ENCODE data around the gene CNOT3.
"Not testable (repeated sequence)": the region's sequence is repeated elsewhere in the genome, so short reads cannot be mapped to it uniquely, and the experiment has no call there.

CNOT3 gene

DNA sequence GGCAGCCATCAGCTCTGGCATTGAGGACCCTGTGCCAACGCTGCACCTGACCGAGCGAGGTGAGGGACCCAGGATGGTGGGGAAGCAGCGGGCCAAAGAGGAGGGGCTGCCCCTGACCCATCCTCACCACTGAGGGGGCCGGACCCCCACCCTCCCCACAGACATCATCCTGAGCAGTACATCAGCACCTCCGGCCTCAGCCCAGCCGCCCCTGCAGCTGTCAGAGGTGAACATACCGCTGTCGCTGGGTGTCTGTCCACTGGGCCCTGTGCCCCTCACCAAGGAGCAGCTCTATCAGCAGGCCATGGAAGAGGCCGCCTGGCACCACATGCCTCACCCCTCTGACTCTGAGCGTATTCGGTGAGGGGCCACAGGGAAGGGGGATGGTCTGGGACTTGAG lies 14.7 kb downstream of the CNOT3 start:
- no peak for DNase-seq

GRCh38 chr19:54152878-54153524 lies 15.4 kb downstream of the CNOT3 start:
- DNase-seq = no peak

DNA sequence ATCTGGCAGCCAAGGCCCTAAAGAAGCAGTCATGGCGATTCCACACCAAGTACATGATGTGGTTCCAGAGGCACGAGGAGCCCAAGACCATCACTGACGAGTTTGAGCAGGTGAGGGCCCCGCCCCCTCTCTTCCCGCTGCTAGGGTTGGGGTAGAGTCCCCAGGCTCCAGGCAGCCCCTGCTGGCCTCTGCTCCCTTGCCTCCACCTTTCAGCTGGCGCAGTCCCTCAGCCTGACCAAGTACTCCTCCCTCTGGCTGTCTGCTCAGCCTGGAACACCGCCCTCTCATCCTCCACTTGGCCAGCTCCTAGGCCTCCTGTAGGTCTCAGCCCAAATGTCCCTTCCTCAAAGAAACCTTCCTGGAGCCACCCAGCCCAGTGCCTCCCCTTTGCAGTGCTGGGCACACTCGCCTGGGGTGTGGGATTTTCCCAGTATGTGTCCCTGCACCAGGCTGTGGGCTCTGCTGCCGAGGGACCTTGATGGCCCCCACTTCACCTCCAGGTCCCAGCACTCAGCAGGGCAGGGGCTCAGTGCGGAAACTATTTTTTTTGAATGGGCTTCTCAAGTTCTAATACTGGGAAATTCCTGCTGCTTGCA lies 16.3 kb downstream of the CNOT3 start:
- no peak for DNase-seq

GRCh38 chr19:54154603-54155345 lies 17.2 kb downstream of the CNOT3 start:
- DNase-seq = no peak

DNA sequence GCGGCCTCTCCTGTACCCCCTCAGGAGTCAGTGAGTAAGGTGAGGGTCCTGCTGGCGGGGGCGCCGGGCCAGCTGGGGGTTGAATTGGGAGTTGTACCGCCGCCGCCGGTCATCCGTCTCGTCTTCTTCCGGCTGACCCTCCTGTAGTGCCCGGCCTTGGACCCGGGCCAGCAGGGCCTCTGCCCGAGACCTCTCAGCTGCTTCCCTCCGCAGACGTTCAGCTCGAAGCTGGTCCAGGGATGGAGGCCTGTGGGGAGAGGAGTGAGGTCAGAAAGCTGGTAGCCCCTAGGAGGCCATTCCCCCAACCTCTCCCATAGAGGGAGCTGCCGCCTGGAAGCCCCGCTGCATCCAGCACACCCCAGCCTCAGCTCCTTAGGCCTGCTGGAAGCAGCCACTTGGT lies 18.1 kb downstream of the CNOT3 start:
- DNase-seq = no peak

- no peak for DNase-seq
These were observed 18.9 kb downstream of the CNOT3 start for GRCh38 chr19:54156490-54156889.

DNA sequence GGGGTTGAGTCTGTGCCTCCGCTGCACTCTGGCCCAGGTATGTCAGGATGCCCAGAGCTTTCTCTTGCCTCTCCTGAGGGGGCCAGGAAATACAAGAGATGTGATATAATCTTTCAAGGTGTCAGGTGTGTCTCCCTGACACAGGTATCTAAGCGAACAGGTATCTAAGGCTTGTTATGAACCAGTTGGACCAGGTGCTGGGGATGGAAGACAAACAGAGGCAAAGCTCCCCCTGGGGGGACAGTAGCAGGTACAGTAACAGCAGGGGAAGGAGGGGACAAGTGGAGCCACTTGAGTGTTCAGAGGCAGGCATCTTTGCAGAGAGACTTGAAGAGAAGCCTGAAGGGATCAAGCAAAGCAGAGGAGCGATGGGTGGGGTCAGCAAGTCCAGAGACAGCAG lies 19.4 kb downstream of the CNOT3 start:
- no peak for DNase-seq

- DNase-seq = no peak
These were observed 21.3 kb downstream of the CNOT3 start for GRCh38 chr19:54158812-54159351.

DNA sequence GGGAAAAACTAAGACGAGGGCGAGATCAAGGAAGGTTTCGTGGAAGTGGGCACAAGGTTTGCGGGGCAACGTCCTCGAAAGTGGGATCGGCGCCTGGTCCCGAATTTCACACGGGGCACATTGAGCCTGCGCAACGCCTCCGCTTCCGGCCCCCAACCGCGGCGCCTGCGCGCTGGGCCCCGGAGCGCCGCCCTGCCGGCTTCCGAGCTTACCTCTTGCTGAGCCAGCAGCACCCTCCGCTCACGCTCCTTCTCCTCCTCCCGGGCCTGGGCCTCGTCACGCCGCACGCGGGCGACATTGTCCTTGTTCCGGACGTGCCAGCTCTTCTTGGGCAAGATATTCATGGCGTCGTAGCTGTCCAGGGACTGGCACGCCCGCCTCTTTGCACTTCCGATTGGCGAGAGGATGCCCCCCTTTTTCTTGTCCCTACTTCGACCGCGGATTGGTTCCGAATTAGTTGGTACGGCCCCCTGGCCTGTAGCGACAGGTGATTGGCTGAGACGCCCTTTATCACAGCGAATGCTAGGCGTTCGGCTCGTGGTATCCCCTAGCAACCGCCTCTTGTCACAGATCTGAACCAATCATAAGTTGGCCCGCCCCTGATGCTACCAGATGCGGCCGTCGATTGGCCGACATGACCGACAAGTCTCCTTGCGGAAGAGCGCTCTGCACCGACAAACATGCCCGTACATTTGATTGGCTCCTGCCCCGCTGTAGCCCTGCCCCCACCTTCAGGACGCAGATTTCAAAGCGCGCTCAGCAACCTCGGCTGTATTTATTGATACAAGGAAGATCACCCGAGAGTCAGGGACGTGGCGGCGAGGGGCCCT lies 22.0 kb downstream of the CNOT3 start, which contains the start of gene LENG1:
Gene LENG1 (minus strand): TSS at position 370 of the 830 bp plus-strand sequence. CDS start 26 bp downstream, at position 344.
- peak; percentile 98 for DNase-seq

DNA sequence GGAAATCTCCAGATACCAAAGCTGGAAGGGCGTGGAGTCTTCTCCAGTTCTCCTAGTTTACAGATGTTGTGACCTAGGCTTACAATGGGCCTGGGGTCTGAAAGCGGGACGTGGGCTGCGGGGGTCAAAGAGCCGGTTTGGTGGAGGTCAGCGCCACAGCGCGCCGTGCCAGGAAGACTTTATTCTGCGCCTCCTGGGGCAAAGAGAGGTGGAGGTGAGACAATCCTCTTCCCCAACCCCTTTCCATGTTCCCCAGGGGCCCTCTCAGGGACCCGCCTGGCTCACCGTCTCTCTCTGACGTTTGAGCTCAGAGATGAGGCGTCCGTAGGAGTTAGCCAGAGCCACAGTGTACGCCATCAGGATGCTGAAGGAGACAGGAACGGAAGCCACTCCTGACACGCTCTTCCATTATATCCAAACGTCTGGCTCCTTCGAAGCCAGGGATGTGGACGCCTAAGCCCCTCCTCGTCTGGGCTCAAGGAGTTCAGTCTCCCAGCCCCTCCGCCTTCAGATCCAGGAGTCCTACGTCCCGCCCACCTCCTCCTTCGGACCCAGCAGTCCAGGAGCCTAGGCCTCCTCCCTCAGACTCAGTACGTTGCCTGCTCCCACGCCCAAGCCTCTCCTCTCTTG lies 22.7 kb downstream of the CNOT3 start:
- DNase-seq = no peak

DNA sequence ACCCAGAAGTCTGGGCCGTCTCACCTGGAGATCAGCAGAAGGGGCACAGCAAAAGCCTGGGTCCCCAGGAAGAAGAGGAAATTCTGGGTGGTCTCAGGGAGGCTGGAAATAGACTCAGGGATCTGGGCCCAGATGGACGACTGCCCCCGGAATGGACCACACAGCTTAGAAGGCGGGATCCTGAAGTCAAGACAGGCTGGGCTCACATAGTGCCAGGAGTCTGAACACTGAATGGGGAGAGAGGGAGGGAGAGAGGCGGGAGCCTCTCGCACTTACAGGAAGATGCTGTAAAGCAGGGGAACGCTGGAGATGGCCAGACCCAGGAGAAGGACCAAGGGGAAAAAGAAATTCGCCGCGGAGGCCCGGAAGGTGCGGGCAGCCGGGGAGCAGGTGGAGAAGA lies 23.3 kb downstream of the CNOT3 start:
- DNase-seq = no peak

- DNase-seq = no peak
These were observed 24.8 kb downstream of the CNOT3 start for GRCh38 chr19:54162241-54162805.

DNA sequence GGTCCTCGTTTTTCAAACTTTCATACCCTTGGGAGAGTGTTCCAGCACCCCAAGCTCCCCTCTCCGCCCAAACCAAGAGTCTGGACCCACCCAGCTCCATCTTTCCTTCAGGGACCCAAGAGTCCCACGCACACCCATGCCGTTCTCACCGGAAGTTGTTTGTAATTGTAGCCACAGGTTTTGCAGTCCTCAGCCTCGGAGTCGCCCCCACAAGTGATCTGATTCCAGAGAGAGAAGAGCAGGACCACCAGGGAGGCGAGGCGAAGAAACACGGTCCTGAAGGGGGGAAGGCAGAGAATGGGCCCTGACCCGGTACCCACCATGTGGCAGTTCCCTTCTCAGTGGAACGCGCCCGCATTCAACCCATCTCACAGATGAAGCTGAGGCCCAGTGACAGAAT lies 25.3 kb downstream of the CNOT3 start:
- no peak for DNase-seq

DNA sequence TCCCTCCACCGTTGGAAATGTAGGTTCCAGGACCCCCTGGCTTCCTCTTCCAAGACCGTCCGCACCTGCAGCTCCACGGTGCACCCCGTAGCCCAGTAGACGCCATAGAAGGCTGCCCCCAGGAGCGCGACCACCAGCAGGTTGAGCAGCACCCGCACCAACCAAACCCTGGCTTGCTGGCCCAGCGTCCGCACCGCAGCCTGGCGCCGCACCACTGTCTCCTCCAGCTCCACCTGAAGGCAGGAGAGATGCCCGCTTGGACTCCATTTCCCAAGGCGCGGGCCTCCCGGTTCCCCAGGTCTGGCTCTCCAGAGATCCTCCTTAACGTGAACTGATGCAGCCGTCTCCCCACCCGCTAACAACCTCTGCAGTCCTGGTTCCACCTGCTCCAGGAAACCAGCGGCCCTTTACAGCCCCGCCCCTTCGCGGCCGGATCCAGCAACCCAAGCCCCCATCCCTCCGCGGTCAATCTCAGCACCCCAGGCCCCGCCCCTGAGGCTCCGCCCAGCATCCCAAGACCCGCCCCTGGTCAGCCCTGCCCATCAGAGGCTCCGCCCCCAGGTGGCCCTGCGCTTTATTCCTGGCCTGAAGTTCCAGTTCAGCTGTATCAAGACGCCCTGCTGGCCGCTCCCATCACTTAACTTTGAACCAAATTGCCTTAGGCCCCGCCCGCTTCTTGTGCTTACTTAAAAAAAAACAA lies 27.0 kb downstream of the CNOT3 start:
- DNase-seq = no peak

- no peak for DNase-seq
These were observed 27.7 kb downstream of the CNOT3 start for GRCh38 chr19:54165222-54165621.

GRCh38 chr19:54168174-54168917 lies 30.8 kb downstream of the CNOT3 start:
- no peak for DNase-seq

GRCh38 chr19:54169149-54169740 lies 31.7 kb downstream of the CNOT3 start:
- DNase-seq = no peak

- not testable (repeated sequence) for DNase-seq
These were observed 34.3 kb downstream of the CNOT3 start for GRCh38 chr19:54171736-54172431.
